Measurements from ENCODE around the gene RASAL1.

- TF ChIP-seq, protein P1, sequence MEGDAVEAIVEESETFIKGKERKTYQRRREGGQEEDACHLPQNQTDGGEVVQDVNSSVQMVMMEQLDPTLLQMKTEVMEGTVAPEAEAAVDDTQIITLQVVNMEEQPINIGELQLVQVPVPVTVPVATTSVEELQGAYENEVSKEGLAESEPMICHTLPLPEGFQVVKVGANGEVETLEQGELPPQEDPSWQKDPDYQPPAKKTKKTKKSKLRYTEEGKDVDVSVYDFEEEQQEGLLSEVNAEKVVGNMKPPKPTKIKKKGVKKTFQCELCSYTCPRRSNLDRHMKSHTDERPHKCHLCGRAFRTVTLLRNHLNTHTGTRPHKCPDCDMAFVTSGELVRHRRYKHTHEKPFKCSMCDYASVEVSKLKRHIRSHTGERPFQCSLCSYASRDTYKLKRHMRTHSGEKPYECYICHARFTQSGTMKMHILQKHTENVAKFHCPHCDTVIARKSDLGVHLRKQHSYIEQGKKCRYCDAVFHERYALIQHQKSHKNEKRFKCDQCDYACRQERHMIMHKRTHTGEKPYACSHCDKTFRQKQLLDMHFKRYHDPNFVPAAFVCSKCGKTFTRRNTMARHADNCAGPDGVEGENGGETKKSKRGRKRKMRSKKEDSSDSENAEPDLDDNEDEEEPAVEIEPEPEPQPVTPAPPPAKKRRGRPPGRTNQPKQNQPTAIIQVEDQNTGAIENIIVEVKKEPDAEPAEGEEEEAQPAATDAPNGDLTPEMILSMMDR (IDR thresholded peaks at IDR 0.05) = no peak
- no peak for TF ChIP-seq POLR2A (IDR thresholded peaks at IDR 0.05)
Observed at GRCh38 chr12:113087193-113087592, 48.4 kb downstream of the RASAL1 start.

Data from heart left ventricle (tissue), 13 donors.